KMS-11 (cell line): ENCODE results near the gene SLC30A4.

ENCODE experiments used
- H2AFZ ChIP-seq: fragments of 200-600 bp; sonication (generic); 2 replicates; pipeline ENCODE4 v1.6.1; 2016; ENCODE audit warnings: antibody characterized with exemption, mixed run types, low read depth
- H3K27ac ChIP-seq: fragments of 200-600 bp; sonication (generic); 2 replicates; pipeline ENCODE4 v1.6.1; 2016; ENCODE audit warnings: mild to moderate bottlenecking, mixed run types
- H3K27me3 ChIP-seq: fragments of 200-600 bp; sonication (generic); 2 replicates; pipeline ENCODE4 v1.6.1; 2017; ENCODE audit warnings: mild to moderate bottlenecking, low read depth, mixed run types, moderate library complexity; ENCODE audit not compliant: insufficient read depth
- H3K36me3 ChIP-seq: fragments of 200-600 bp; sonication (generic); 2 replicates; pipeline ENCODE4 v1.6.1; 2017; ENCODE audit warnings: mild to moderate bottlenecking, mixed run types; ENCODE audit not compliant: insufficient read depth
- H3K4me1 ChIP-seq: fragments of 200-600 bp; sonication (generic); 2 replicates; pipeline ENCODE4 v1.6.1; 2016; ENCODE audit warnings: mild to moderate bottlenecking, low read depth, mixed run types; ENCODE audit not compliant: poor library complexity, severe bottlenecking
- H3K4me2 ChIP-seq: fragments of 200-600 bp; sonication (generic); 2 replicates; pipeline ENCODE4 v1.7.0; 2016; ENCODE audit warnings: mild to moderate bottlenecking, mixed run types
- H3K4me3 ChIP-seq: fragments of 200-600 bp; sonication (generic); IDR thresholded peaks from 2 replicates; pipeline ENCODE4 v1.6.1; 2017; ENCODE audit warnings: low read depth, low read length, mixed read lengths; ENCODE audit not compliant: insufficient read depth
- H3K79me2 ChIP-seq: fragments of 200-600 bp; sonication (generic); 2 replicates; pipeline ENCODE4 v1.6.1; 2016; ENCODE audit warnings: low read depth, mixed run types; ENCODE audit not compliant: insufficient read depth
- H3K9ac ChIP-seq: fragments of 200-600 bp; sonication (generic); 2 replicates; pipeline ENCODE4 v1.6.1; 2016; ENCODE audit warnings: mild to moderate bottlenecking, mixed run types
- H4K20me1 ChIP-seq: fragments of 200-600 bp; sonication (generic); 2 replicates; pipeline ENCODE4 v1.6.1; 2016; ENCODE audit warnings: mild to moderate bottlenecking, mixed run types; ENCODE audit not compliant: insufficient read depth
- TF ChIP-seq, protein P1 (sequence below): fragments of 200-600 bp; sonication (generic); conservative IDR thresholded peaks from 2 replicates; pipeline ENCODE4 v1.6.1; 2017; ENCODE audit warnings: low read depth, mild to moderate bottlenecking, antibody characterized with exemption, low read length, moderate library complexity, mixed read lengths

Gene SLC30A4

DNA sequence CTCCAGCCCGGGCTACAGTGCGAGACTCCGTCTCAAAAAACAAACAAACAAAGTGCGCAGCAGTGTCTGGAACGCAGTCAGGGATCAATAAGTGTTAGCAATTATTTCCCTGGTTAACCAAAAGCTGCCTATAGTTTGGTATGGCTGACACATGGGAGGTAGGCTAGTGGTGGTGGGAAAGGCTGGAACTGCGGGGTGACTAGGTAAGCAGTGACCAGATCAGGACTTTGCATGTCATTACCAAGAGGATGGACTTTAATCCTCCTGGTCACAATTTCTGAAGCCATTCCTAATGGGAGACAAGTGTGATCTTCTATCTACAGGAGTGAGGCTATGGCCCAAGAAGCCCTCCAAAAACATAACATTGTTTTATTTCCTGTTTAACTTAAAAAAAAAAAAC is 47.8 kb downstream of the SLC30A4 start:
- TF ChIP-seq, protein P1, sequence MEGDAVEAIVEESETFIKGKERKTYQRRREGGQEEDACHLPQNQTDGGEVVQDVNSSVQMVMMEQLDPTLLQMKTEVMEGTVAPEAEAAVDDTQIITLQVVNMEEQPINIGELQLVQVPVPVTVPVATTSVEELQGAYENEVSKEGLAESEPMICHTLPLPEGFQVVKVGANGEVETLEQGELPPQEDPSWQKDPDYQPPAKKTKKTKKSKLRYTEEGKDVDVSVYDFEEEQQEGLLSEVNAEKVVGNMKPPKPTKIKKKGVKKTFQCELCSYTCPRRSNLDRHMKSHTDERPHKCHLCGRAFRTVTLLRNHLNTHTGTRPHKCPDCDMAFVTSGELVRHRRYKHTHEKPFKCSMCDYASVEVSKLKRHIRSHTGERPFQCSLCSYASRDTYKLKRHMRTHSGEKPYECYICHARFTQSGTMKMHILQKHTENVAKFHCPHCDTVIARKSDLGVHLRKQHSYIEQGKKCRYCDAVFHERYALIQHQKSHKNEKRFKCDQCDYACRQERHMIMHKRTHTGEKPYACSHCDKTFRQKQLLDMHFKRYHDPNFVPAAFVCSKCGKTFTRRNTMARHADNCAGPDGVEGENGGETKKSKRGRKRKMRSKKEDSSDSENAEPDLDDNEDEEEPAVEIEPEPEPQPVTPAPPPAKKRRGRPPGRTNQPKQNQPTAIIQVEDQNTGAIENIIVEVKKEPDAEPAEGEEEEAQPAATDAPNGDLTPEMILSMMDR, result no peak
- Histone ChIP-seq H3K79me2 (no peaks in the 10 kb centered on the region), H3K4me1 (no peaks in the 10 kb centered on the region), H3K9ac (no peak overlapping the region), H4K20me1 (no peaks in the 10 kb centered on the region), H3K27me3 (no peaks in the 10 kb centered on the region), H3K27ac (no peak overlapping the region), H3K4me2 (no peak overlapping the region), H3K36me3 (no peaks in the 10 kb centered on the region), H3K4me3 (no peak overlapping the region), H2AFZ (no peak overlapping the region)

DNA sequence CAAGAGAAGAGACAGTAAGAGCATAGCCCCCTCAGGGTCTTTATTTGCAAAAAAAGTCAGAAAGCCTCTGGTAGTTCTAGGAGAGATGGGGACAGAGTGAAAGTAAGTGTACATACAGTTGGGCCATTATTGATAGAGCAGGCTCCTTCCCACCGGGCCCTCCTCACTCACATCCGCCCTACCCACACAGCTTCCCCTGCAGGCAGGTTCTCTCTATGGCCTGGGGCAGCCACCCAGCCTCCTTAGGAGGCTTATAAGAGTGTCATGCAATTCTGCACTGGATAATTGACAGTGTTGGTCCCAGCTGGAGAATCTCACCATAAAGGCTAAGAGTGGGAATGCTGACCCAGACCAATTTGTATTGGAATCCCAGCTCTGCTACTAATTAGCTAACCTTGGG is 49.5 kb downstream of the SLC30A4 start:
- Histone ChIP-seq H3K36me3 (no peaks in the 10 kb centered on the region), H4K20me1 (no peaks in the 10 kb centered on the region), H3K9ac (no peak overlapping the region), H3K4me3 (no peak overlapping the region), H2AFZ (no peak overlapping the region), H3K79me2 (no peaks in the 10 kb centered on the region), H3K4me2 (no peak overlapping the region), H3K4me1 (no peaks in the 10 kb centered on the region), H3K27ac (no peak overlapping the region), H3K27me3 (no peaks in the 10 kb centered on the region)
- TF ChIP-seq, protein P1, result no peak

DNA sequence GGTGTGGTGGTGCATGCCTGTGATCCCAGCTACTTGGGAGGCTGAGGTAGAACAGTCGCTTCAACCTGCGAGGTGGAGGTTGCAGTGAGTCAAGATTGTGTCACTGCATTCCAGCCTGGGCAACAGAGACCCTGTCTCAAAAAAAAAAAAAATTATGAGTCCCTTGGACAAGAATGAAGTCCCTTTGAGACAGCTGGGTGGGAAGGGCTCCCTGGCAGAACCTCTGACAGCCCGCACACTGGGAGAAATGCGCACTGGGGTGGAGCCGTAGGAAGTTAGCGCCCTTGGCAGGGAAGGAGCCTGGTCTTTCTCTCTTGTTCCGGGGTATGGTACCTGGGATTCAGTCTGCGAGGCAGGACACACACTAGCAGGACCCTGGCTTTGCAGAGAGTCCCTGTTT is 51.4 kb downstream of the SLC30A4 start:
- Histone ChIP-seq H3K79me2 (no peaks in the 10 kb centered on the region), H3K4me2 (no peak overlapping the region), H3K4me3 (no peak overlapping the region), H3K4me1 (no peaks in the 10 kb centered on the region), H3K27ac (no peak overlapping the region), H2AFZ (no peak overlapping the region), H3K36me3 (no peaks in the 10 kb centered on the region), H3K27me3 (no peaks in the 10 kb centered on the region), H4K20me1 (no peaks in the 10 kb centered on the region), H3K9ac (no peak overlapping the region)
- TF ChIP-seq, protein P1, result no peak

DNA sequence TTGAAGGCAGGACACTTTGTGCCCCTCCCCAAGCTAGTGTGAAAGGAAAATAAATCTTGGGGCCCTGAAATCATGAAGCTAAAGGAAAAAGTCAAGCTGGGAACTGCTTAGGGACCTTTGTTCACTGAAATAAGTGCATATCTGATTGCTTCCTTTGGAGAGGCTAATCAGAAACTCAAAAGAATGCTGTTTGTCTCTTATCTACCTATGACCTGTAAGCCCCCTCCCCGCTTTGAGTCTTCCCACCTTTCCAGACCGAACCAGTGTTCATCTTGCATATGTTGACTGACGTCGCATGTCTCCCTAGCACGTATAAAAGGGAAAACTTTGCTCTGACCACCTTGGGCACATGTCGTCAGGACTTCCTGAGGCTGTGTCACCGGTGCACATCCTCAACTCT is 53.1 kb downstream of the SLC30A4 start:
- H3K4me2 ChIP-seq, result no peak overlapping the region
- no peaks in the 10 kb centered on the region for H3K79me2 ChIP-seq
- TF ChIP-seq, protein P1, result no peak
- no peak overlapping the region for H2AFZ ChIP-seq
- H4K20me1 ChIP-seq, result no peaks in the 10 kb centered on the region
- H3K27me3 ChIP-seq, result no peaks in the 10 kb centered on the region
- H3K27ac ChIP-seq, result no peak overlapping the region
- no peaks in the 10 kb centered on the region for H3K36me3 ChIP-seq
- H3K4me1 ChIP-seq, result no peaks in the 10 kb centered on the region
- H3K9ac ChIP-seq, result no peak overlapping the region
- no peak overlapping the region for H3K4me3 ChIP-seq
